ENCODE measurements around the gene SCAMP2. TPM values are rescaled to one million over a fixed set of nuclear protein-coding genes. Genes with fewer than 3 reads are reported as not detected.
A peak's percentile ranks its signal among the peaks of the same experiment; 100 is the strongest.

SCAMP2 gene
- total RNA-seq, 2 experiments from 2014 or later, result 56.1 to 56.9 TPM

GRCh38 chr15:74850393-74850792 is 22.8 kb downstream of the SCAMP2 start:
- ChIA-PET POLR2A (interaction anchor here (0.7 kb wide), 1 partner anchor 39 kb away, joined by 3 read pairs; the partner anchor contains the start of gene MPI), CTCF (no interaction called here)
- H3K27me3 Mint-ChIP-seq, result no peaks in the 10 kb centered on the region
- H3K4me3 Mint-ChIP-seq, result no peak overlapping the region
- ATAC-seq (ENCODE audit: poor library complexity), result no peak
- no peak overlapping the region for H3K27ac Mint-ChIP-seq
- intact Hi-C loops (cut with DNase I, micrococcal nuclease), result no loop called here
- DNase-seq, result no peak
- Histone ChIP-seq H3K9me3 (ENCODE audit: control insufficient read depth in 1 of 2, insufficient read depth in 1 of 2, low read length in 2 of 2) (no peaks in the 10 kb centered on the region), H3K36me3 (ENCODE audit: insufficient read depth, low read length) (peaks cover 74% of the 10 kb centered on the region), H3K27me3 (ENCODE audit: control insufficient read depth in 1 of 2, insufficient read depth in 2 of 2, low read length in 2 of 2) (no peaks in the 10 kb centered on the region), H3K4me1 (ENCODE audit: insufficient read depth, low read length) (peaks cover 16% of the 10 kb centered on the region), H3K27ac (ENCODE audit: low read depth in 1 of 2, low read length in 2 of 2) (no peak overlapping the region), H3K4me3 (ENCODE audit: low read length) (no peak overlapping the region)
- peaks cover 63% of the 10 kb centered on the region for H3K36me3 Mint-ChIP-seq (ENCODE audit: low read depth)
- peaks cover 12% of the 10 kb centered on the region for H3K4me1 Mint-ChIP-seq (ENCODE audit: low read depth)
- H3K9me3 Mint-ChIP-seq, result no peaks in the 10 kb centered on the region
- no peak for TF ChIP-seq CTCF (IDR thresholded peaks at IDR 0.05)

- POLR2A ChIA-PET, result no interaction called here
- TF ChIP-seq CTCF (IDR thresholded peaks at IDR 0.05), result no peak
- Mint-ChIP-seq H3K27me3 (no peaks in the 10 kb centered on the region), H3K4me3 (peak overlapping the region; percentile 30), H3K9me3 (no peaks in the 10 kb centered on the region), H3K4me1 (ENCODE audit: low read depth) (peaks cover 38% of the 10 kb centered on the region), H3K36me3 (ENCODE audit: low read depth) (peaks cover 64% of the 10 kb centered on the region), H3K27ac (no peak overlapping the region)
- Histone ChIP-seq H3K27ac (ENCODE audit: low read depth in 1 of 2, low read length in 2 of 2) (no peak overlapping the region), H3K36me3 (ENCODE audit: insufficient read depth, low read length) (peaks cover 51% of the 10 kb centered on the region), H3K27me3 (ENCODE audit: control insufficient read depth in 1 of 2, insufficient read depth in 2 of 2, low read length in 2 of 2) (no peaks in the 10 kb centered on the region), H3K4me3 (ENCODE audit: low read length) (no peak overlapping the region), H3K4me1 (ENCODE audit: insufficient read depth, low read length) (peaks cover 40% of the 10 kb centered on the region), H3K9me3 (ENCODE audit: control insufficient read depth in 1 of 2, insufficient read depth in 1 of 2, low read length in 2 of 2) (no peaks in the 10 kb centered on the region)
- no peak for DNase-seq
- intact Hi-C loops (cut with DNase I, micrococcal nuclease), result loop anchor here in 1 of 2 experiments (10.0 kb wide), 2 partner anchors 153 to 303 kb away; partner anchors contain the start of genes ARID3B and EDC3
- no peak for ATAC-seq (ENCODE audit: poor library complexity)
- CTCF ChIA-PET, result interaction anchor here (1.1 kb wide), 1 partner anchor 54 kb away, joined by 3 read pairs; no protein-coding TSS in a partner anchor
Observed at GRCh38 chr15:74847432-74847831, 25.7 kb downstream of the SCAMP2 start.

GRCh38 chr15:74845581-74845980 is 27.6 kb downstream of the SCAMP2 start:
- Histone ChIP-seq H3K27ac (ENCODE audit: low read depth in 1 of 2, low read length in 2 of 2) (peak overlapping the region; percentile 69 to 82), H3K4me1 (ENCODE audit: insufficient read depth, low read length) (peaks cover 58% of the 10 kb centered on the region), H3K4me3 (ENCODE audit: low read length) (peak overlapping the region; percentile 22), H3K27me3 (ENCODE audit: control insufficient read depth in 1 of 2, insufficient read depth in 2 of 2, low read length in 2 of 2) (no peaks in the 10 kb centered on the region), H3K9me3 (ENCODE audit: control insufficient read depth in 1 of 2, insufficient read depth in 1 of 2, low read length in 2 of 2) (no peaks in the 10 kb centered on the region), H3K36me3 (ENCODE audit: insufficient read depth, low read length) (peaks cover 33% of the 10 kb centered on the region)
- peaks cover 58% of the 10 kb centered on the region for H3K36me3 Mint-ChIP-seq (ENCODE audit: low read depth)
- DNase-seq, result peak in 5 of 14 experiments; percentile 10 to 57 (median 49)
- TF ChIP-seq CTCF (IDR thresholded peaks at IDR 0.05), result no peak
- H3K4me1 Mint-ChIP-seq (ENCODE audit: low read depth), result peaks cover 55% of the 10 kb centered on the region
- H3K27me3 Mint-ChIP-seq, result no peaks in the 10 kb centered on the region
- POLR2A ChIA-PET, result interaction anchor here (0.7 to 1.6 kb wide), 8 partner anchors 14 to 68 kb away, joined by 3 to 8 read pairs (median 4); partner anchors contain the start of gene CSK
- H3K4me3 Mint-ChIP-seq, result peak overlapping the region; percentile 49
- CTCF ChIA-PET, result interaction anchor here (1.4 to 1.6 kb wide), 2 partner anchors 13 to 56 kb away, joined by 3 to 9 read pairs; no protein-coding TSS in a partner anchor
- intact Hi-C loops (cut with DNase I, micrococcal nuclease), result loop anchor here (1.0 to 10.0 kb wide), 4 partner anchors 55 to 301 kb away; partner anchors contain the start of genes ARID3B (in 1 of the 2) and EDC3 (in 1 of the 2)
- no peaks in the 10 kb centered on the region for H3K9me3 Mint-ChIP-seq
- peak overlapping the region; percentile 86 for H3K27ac Mint-ChIP-seq
- no peak for ATAC-seq (ENCODE audit: poor library complexity)
